ENCODE data around the gene VPS13D. TPM values are rescaled to one million over a fixed set of nuclear protein-coding genes. Genes with fewer than 3 reads are reported as not detected.

The VPS13D gene
- total RNA-seq, 4 donors from 2014 or later: 42.5 to 103 (median 59.8) TPM

DNA sequence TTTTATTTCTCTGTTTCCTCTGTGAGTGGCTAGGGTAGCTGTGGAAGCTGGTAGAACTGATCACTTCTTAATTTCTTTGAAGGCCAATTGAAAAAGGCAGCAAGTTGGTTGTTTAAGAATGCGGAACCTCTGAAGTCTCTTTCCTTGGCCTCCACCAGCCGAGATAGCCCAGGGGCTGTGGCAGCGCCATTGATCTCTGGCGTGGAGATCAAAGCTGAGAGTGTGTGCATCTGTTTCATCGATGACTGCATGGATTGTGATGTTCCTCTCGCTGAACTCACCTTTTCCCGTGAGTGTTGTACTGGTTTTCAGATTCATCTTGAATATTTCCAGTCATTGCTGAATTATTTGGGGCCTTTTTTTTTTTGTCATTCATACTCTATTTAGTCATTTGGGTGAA is 97.7 kb downstream of the VPS13D start:
- 89 to 93% methylated on average over 7 of the region's 7 CpGs for WGBS, 2 donors
- peaks cover 6 to 98% (median 22%) of the 10 kb centered on the region in 3 donors for H3K36me3 ChIP-seq

DNA sequence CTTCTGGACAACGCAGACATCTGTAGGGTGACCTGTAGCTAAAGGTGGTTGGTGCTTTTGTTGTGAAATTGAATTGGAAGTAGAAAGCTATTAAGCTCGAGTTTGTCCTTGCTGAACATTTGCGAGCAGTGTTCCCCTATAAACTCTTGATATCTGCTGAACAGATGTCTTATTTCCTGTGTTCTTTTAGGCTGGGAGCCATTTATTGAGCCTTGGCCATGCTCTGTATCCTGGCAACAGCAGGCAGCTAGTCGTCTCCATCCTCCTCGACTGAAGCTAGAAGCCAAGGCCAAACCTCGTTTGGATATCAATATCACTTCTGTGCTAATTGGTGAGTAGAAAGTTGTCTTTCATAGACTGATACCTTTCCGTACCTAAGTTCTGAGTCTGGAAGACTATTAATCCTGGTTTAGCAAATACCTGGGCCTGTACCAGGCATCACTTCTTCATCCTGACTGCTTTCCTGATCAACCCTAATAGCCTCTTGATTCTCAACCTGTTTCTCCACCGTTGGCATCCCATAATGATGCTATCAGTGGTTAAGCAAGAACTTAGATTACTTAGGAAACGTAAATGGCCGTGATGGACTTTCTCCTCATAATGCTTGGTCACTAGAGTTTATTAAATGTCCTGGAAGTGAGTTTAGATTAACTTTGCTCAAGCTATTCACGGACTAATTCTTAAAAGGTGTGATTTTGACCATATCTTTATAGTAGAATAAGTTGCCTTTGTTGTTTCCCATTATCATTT is 103.4 kb downstream of the VPS13D start:
- H3K4me3 ChIP-seq: no peak overlapping the region
- intact Hi-C loops (cut with DNase I): no loop called here
- WGBS, 2 donors: 77 to 85% methylated on average over 11 of the region's 11 CpGs
- TF ChIP-seq, protein P1, sequence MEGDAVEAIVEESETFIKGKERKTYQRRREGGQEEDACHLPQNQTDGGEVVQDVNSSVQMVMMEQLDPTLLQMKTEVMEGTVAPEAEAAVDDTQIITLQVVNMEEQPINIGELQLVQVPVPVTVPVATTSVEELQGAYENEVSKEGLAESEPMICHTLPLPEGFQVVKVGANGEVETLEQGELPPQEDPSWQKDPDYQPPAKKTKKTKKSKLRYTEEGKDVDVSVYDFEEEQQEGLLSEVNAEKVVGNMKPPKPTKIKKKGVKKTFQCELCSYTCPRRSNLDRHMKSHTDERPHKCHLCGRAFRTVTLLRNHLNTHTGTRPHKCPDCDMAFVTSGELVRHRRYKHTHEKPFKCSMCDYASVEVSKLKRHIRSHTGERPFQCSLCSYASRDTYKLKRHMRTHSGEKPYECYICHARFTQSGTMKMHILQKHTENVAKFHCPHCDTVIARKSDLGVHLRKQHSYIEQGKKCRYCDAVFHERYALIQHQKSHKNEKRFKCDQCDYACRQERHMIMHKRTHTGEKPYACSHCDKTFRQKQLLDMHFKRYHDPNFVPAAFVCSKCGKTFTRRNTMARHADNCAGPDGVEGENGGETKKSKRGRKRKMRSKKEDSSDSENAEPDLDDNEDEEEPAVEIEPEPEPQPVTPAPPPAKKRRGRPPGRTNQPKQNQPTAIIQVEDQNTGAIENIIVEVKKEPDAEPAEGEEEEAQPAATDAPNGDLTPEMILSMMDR (IDR thresholded peaks at IDR 0.05): no peak
- TF ChIP-seq POLR2A (IDR thresholded peaks at IDR 0.05): no peak
- DNase-seq: no peak
- H3K36me3 ChIP-seq: peaks cover 0 to 100% (median 27%) of the 10 kb centered on the region in 3 donors
- no peaks in the 10 kb centered on the region for H3K9me3 ChIP-seq
- no peaks in the 10 kb centered on the region for H3K27me3 ChIP-seq
- H3K4me1 ChIP-seq: peaks cover 0 to 18% (median 0%) of the 10 kb centered on the region in 3 donors
- H3K27ac ChIP-seq: no peak overlapping the region

More for the DNA sequence above, 97.7 kb downstream of the VPS13D start:
- no peak for DNase-seq
- Histone ChIP-seq H3K9me3 (no peaks in the 10 kb centered on the region), H3K27ac (no peak overlapping the region), H3K4me3 (no peak overlapping the region), H3K27me3 (no peaks in the 10 kb centered on the region), H3K4me1 (peaks cover 0 to 7% (median 0%) of the 10 kb centered on the region in 3 donors)
- TF ChIP-seq, protein P1 (IDR thresholded peaks at IDR 0.05): no peak
- no peak for TF ChIP-seq POLR2A (IDR thresholded peaks at IDR 0.05)
- intact Hi-C loops (cut with DNase I): no loop called here

DNA sequence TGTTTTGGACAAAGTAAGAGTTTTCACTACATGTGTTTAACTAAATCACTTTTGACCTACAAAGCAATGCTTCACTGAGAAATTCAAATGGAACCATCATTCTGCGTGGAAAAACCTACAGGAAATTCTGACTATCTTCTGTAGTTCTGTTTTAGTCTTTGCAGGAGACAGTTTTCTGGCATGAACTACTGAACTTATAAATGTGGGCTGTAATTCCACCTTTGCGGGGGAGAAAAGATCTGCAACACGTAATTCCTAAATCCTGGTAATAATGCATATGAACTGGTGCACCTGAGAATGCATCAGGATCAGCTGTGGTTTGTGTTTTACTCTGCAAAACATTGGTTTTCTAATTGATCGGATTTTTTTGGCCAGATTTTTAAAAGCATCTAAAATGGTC is 106.0 kb downstream of the VPS13D start:
- DNase-seq: no peak
- intact Hi-C loops (cut with DNase I): no loop called here
- H3K36me3 ChIP-seq: peaks cover 0 to 100% (median 16%) of the 10 kb centered on the region in 3 donors
- H3K4me1 ChIP-seq: peaks cover 0 to 30% (median 0%) of the 10 kb centered on the region in 3 donors
- TF ChIP-seq, protein P1 (IDR thresholded peaks at IDR 0.05): no peak
- no peak for TF ChIP-seq POLR2A (IDR thresholded peaks at IDR 0.05)
- WGBS, 2 donors: 91 to 95% methylated on average over 4 of the region's 4 CpGs
- H3K27me3 ChIP-seq: no peaks in the 10 kb centered on the region
- H3K27ac ChIP-seq: no peak overlapping the region
- H3K4me3 ChIP-seq: no peak overlapping the region
- no peaks in the 10 kb centered on the region for H3K9me3 ChIP-seq

DNA sequence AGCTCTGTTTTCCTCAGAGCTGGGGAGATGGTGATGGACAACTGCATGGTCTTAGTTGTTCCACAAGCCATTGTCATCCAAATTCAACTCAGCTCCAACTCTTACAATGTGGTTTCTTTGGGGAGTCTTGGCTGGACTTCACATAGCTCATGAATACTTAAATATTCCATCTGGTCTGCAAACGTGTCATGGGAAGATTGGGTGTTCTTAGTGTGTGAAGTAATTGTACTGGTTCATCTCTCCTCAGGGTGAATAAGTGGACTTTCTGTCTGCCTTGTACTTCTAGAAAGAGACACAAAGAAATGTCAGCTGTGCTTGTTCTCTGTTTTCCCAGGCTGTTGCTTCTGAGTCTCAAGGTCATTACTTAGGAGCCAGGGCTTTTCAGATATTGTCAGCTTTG is 106.6 kb downstream of the VPS13D start:
- TF ChIP-seq, protein P1 (IDR thresholded peaks at IDR 0.05): no peak
- no peak for TF ChIP-seq POLR2A (IDR thresholded peaks at IDR 0.05)
- Histone ChIP-seq H3K4me1 (peaks cover 0 to 33% (median 0%) of the 10 kb centered on the region in 3 donors), H3K27ac (no peak overlapping the region), H3K4me3 (no peak overlapping the region), H3K36me3 (peaks cover 0 to 100% (median 16%) of the 10 kb centered on the region in 3 donors), H3K27me3 (no peaks in the 10 kb centered on the region), H3K9me3 (no peaks in the 10 kb centered on the region)
- no peak for DNase-seq
- intact Hi-C loops (cut with DNase I): no loop called here
- 27 to 46% methylated on average over 1 of the region's 1 CpG for WGBS, 2 donors

DNA sequence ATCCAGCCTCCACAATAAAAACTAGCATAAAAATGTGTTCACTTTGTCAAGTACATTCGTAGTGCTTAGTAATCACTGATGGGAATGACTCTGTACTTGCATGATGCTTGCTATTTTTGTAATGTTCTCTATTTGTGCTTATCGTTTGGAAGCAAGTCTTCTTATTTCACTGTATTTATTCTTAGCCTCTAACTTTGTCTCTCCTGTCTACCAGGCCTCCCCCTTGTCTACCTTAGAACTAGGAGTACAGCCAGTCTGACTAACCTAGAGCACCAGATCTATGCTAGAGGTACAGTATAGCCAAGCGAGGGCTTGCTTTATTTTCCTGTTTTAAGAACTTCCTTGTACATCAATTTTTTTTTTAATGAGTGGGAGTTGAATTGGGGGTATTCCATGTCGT is 108.2 kb downstream of the VPS13D start:
- peaks cover 0 to 33% (median 0%) of the 10 kb centered on the region in 3 donors for H3K4me1 ChIP-seq
- no peak for TF ChIP-seq POLR2A (IDR thresholded peaks at IDR 0.05)
- no peak overlapping the region for H3K4me3 ChIP-seq
- DNase-seq: no peak
- WGBS, 2 donors: 75% methylated on average over 4 of the region's 4 CpGs
- peaks cover 0 to 100% (median 22%) of the 10 kb centered on the region in 3 donors for H3K36me3 ChIP-seq
- H3K9me3 ChIP-seq: no peaks in the 10 kb centered on the region
- H3K27ac ChIP-seq: peak overlapping the region in 2 of 4 donors; percentile 49 to 56
- intact Hi-C loops (cut with DNase I): no loop called here
- no peaks in the 10 kb centered on the region for H3K27me3 ChIP-seq

Measured in esophagus squamous epithelium (tissue), 5 donors.